Measurements from ENCODE around the gene HNMT.
"Not testable (repeated sequence)": the region's sequence is repeated elsewhere in the genome, so short reads cannot be mapped to it uniquely, and the experiment has no call there.

HNMT gene

DNA sequence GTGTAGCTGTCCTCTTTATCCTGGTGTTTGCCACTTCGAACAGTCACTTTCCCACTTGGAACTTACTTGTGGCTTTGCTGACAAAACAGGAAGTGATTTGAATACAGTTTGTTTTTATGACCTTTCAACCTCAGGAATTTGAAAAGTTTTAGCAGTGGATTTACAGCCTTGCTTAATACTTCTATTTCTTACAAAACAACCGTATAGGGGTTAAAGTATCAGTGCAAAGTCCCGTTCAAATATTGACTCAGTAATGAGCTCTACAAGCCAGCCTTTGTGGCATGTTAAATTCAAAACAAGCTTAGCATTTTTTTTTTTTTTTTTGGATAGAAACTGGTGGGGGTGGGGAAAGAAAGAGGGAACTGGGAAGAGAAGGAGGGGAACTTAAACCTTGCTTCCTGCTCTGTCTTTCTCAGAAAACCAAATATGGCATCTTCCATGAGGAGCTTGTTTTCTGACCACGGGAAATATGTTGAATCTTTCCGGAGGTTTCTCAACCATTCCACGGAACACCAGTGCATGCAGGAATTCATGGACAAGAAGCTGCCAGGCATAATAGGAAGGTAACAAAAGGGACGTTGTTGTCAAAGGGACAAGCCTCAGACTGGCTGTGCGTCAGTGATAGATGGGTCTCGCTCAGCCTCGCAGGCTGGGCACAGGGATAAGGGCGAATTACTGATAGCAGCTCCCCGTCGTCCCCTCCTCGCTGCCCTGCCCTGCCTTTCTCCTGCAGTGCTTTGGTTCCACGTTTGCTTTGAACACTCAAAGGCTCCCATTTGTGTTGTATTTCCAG lies at the start of gene HNMT:
HNMT (plus strand) TSS at position 408 of the 793 bp plus-strand sequence; CDS start at position 427, 19 bp downstream.
- TF ChIP-seq CTCF (IDR thresholded peaks at IDR 0.05), result no peak
- no peaks in the 10 kb centered on the region for H3K9me3 ChIP-seq
- no peak within 1 kb of the TSS for H3K27ac ChIP-seq
- H3K27me3 ChIP-seq, result no peaks in the 10 kb centered on the region
- no peak within 1 kb of the TSS for H3K4me3 ChIP-seq (ENCODE audit: low read depth in 1 of 2, low read length in 1 of 2)
- no peaks in the 10 kb centered on the region for H3K36me3 ChIP-seq
- peaks cover 2 to 16% of the 10 kb centered on the region in 2 experiments for H3K4me1 ChIP-seq (ENCODE audit: control insufficient read depth in 1 of 2, insufficient read depth in 1 of 2, low read depth in 1 of 2, low read length in 1 of 2)

DNA sequence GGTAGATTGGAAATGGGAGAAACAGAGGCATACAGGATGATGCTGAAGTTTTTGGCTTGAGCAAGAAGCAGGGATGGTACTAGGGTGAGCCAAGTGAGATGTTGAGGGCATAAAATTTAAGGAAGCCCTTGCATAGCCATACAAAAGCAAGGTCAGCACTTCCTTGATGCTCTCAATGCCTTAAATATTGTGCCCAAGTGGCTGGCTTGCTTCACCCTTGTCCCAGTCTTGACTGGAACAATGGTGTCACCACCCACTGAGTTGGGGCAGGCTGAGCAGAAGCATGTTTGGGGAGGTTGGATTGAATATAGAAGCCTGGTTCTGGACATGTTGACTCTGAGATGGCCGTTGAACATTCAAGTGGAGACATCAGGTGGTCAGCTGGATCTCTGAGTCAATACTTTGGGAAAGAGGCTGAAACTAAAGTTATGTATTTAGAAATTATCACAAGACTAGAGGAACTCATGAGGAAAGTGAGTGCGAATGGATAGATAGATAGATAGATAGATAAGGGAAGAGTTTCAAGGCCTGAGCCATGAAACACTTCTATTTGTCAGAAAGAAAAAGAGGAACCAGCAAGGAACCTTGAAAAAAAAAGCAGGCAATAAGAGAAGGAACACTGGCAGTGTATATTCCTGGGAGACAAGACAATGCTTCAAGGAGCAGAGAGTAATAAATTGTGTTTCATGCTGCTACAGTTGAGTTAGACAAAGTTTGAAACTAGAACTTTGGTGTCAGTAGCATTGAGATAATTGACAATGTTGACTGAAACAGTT lies 43.0 kb upstream of the HNMT start:
- Histone ChIP-seq H3K4me1 (ENCODE audit: control insufficient read depth in 1 of 2, insufficient read depth in 1 of 2, low read depth in 1 of 2, low read length in 1 of 2) (no peaks in the 10 kb centered on the region), H3K9me3 (no peaks in the 10 kb centered on the region), H3K4me3 (ENCODE audit: low read depth in 1 of 2, low read length in 1 of 2) (no peak overlapping the region), H3K36me3 (no peaks in the 10 kb centered on the region), H3K27ac (no peak overlapping the region), H3K27me3 (no peaks in the 10 kb centered on the region)
- TF ChIP-seq CTCF (IDR thresholded peaks at IDR 0.05), result no peak

- H3K27ac ChIP-seq; H3K4me1 ChIP-seq (ENCODE audit: control insufficient read depth in 1 of 2, insufficient read depth in 1 of 2, low read depth in 1 of 2, low read length in 1 of 2); H3K27me3 ChIP-seq; H3K4me3 ChIP-seq (ENCODE audit: low read depth in 1 of 2, low read length in 1 of 2); H3K9me3 ChIP-seq; H3K36me3 ChIP-seq: not testable (repeated sequence)
Measured at GRCh38 chr2:137922171-137922570, 42.1 kb upstream of the HNMT start.

DNA sequence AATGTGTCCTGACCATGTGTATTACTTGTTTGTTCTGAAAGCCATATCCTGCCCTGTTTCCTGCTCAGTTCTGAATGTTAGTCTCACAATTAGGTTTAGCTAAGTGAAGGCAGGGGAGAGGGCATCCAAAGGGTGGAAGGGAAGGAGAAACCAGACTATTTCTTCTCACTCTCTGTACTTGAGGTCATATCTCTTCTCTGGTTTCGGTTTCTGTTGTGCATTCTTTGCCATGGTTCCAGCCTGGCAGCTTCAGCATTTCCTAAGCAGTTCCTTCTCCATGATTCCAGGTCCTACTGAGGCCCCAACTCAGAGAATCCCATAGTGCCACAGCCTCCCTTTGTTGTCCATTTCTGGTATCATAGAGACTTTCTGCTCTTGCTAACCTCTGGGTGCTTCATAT lies 40.3 kb upstream of the HNMT start:
- no peak overlapping the region for H3K4me3 ChIP-seq (ENCODE audit: low read depth in 1 of 2, low read length in 1 of 2)
- no peaks in the 10 kb centered on the region for H3K36me3 ChIP-seq
- no peaks in the 10 kb centered on the region for H3K9me3 ChIP-seq
- TF ChIP-seq CTCF (IDR thresholded peaks at IDR 0.05), result no peak
- no peaks in the 10 kb centered on the region for H3K27me3 ChIP-seq
- no peak overlapping the region for H3K27ac ChIP-seq
- no peaks in the 10 kb centered on the region for H3K4me1 ChIP-seq (ENCODE audit: control insufficient read depth in 1 of 2, insufficient read depth in 1 of 2, low read depth in 1 of 2, low read length in 1 of 2)

- Histone ChIP-seq H3K27ac (no peak overlapping the region), H3K4me3 (ENCODE audit: low read depth in 1 of 2, low read length in 1 of 2) (no peak overlapping the region), H3K27me3 (no peaks in the 10 kb centered on the region), H3K9me3 (no peaks in the 10 kb centered on the region), H3K36me3 (no peaks in the 10 kb centered on the region), H3K4me1 (ENCODE audit: control insufficient read depth in 1 of 2, insufficient read depth in 1 of 2, low read depth in 1 of 2, low read length in 1 of 2) (no peaks in the 10 kb centered on the region)
- TF ChIP-seq CTCF (IDR thresholded peaks at IDR 0.05), result no peak
Measured at GRCh38 chr2:137925599-137925998, 38.7 kb upstream of the HNMT start.

DNA sequence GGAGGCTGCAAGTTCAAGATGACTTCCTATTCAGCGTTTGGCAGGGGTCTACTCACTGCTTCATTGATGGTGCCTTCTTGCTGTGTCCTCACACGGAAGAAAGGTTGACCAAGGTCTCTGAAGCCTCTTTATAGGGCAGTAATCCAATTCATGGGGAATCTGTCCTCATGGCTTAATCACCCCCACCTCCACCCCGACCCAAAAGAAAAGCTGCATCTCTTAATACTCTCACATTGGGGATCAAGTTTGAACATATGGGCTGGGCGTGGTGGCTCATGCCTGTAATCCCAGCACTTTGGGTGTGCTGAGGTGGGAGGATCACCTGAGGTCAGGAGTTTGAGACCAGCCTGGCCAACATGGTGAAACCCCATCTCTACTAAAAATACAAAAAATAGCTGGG lies 36.4 kb upstream of the HNMT start:
- H3K4me1 ChIP-seq (ENCODE audit: control insufficient read depth in 1 of 2, insufficient read depth in 1 of 2, low read depth in 1 of 2, low read length in 1 of 2), result no peaks in the 10 kb centered on the region
- H3K27ac ChIP-seq, result no peak overlapping the region
- H3K9me3 ChIP-seq, result no peaks in the 10 kb centered on the region
- H3K4me3 ChIP-seq (ENCODE audit: low read depth in 1 of 2, low read length in 1 of 2), result no peak overlapping the region
- no peaks in the 10 kb centered on the region for H3K27me3 ChIP-seq
- no peak for TF ChIP-seq CTCF (IDR thresholded peaks at IDR 0.05)
- no peaks in the 10 kb centered on the region for H3K36me3 ChIP-seq
